Type B pancreatic cell (in vitro differentiated cells): Measurements from ENCODE around the gene ADGRL3. TPM values are rescaled to one million over a fixed set of nuclear protein-coding genes. Genes with fewer than 3 reads are reported as not detected.

ENCODE experiments used
- DNase-seq: peaks from one replicate; pipeline ENCODE4 v3.0.0; 2021; ENCODE audit warnings: mixed read lengths; ENCODE audit not compliant: unreplicated experiment; ENCODE audit errors: extremely low spot score
- H3K27ac Mint-ChIP-seq: 2 replicates; pipeline ENCODE4 v1.8.0; 2021; ENCODE audit warnings: mild to moderate bottlenecking, mixed read lengths
- H3K27me3 Mint-ChIP-seq: 2 replicates; pipeline ENCODE4 v1.8.0; 2021; ENCODE audit warnings: mixed read lengths
- H3K36me3 Mint-ChIP-seq: 2 replicates; pipeline ENCODE4 v1.8.0; 2021; ENCODE audit warnings: mixed read lengths
- H3K4me1 Mint-ChIP-seq: one replicate; pipeline ENCODE4 v1.8.0; 2021; ENCODE audit warnings: mixed read lengths; ENCODE audit not compliant: unreplicated experiment
- H3K4me3 Mint-ChIP-seq: 2 replicates; pipeline ENCODE4 v1.8.0; 2021; ENCODE audit warnings: mild to moderate bottlenecking, mixed read lengths
- H3K9me3 Mint-ChIP-seq: 2 replicates; pipeline ENCODE4 v1.8.0; 2021; ENCODE audit warnings: mixed read lengths
- total RNA-seq: library from RNA; stranded (reverse); gene quantifications from 2 replicates; pipeline ENCODE4 v1.2.1, GENCODE V29; 2021; ENCODE audit warnings: low replicate concordance
- TF ChIP-seq, protein P1 (sequence below): fragments of 200-600 bp; sonication (generic); conservative IDR thresholded peaks from 2 replicates; pipeline ENCODE4 v1.5.0; 2021; ENCODE audit warnings: antibody characterized with exemption, mild to moderate bottlenecking

Gene ADGRL3
- total RNA-seq, 1 donor from 2014 or later = 53.5 TPM

DNA sequence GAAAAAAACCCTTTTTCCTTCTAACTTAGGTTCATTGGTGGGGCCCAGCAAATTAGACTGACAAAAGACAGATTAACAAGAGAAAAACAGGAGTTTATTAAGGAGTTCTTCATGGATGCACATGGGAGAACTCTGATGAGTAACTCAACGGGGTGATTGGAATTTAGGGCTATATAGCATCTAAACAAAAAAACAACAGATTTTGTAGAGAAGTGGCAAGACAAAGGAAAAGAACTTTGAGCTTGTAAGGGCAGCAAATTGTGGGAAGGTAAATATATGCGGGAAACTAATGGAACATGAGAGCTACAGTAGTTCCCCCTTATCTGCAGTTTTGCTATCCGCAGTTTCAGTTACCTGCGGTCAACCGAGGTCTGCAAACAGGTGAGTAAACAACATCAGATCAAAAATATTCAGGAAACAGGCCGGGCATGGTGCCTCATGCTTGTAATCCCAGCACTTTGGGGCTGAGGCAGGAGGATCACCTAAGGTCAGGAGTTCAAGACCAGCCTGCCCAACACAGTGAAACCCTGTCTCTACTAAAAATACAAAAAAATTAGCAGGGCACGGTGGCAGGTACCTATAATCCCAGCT, 573.6 kb downstream of the ADGRL3 start:
- Mint-ChIP-seq H3K4me1 (peaks cover 29% of the 10 kb centered on the region), H3K4me3 (no peak overlapping the region), H3K36me3 (peaks cover 4% of the 10 kb centered on the region), H3K27me3 (no peaks in the 10 kb centered on the region), H3K9me3 (peaks cover 10% of the 10 kb centered on the region), H3K27ac (no peak overlapping the region)
- DNase-seq = no peak
- TF ChIP-seq, protein P1, sequence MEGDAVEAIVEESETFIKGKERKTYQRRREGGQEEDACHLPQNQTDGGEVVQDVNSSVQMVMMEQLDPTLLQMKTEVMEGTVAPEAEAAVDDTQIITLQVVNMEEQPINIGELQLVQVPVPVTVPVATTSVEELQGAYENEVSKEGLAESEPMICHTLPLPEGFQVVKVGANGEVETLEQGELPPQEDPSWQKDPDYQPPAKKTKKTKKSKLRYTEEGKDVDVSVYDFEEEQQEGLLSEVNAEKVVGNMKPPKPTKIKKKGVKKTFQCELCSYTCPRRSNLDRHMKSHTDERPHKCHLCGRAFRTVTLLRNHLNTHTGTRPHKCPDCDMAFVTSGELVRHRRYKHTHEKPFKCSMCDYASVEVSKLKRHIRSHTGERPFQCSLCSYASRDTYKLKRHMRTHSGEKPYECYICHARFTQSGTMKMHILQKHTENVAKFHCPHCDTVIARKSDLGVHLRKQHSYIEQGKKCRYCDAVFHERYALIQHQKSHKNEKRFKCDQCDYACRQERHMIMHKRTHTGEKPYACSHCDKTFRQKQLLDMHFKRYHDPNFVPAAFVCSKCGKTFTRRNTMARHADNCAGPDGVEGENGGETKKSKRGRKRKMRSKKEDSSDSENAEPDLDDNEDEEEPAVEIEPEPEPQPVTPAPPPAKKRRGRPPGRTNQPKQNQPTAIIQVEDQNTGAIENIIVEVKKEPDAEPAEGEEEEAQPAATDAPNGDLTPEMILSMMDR = no peak

DNA sequence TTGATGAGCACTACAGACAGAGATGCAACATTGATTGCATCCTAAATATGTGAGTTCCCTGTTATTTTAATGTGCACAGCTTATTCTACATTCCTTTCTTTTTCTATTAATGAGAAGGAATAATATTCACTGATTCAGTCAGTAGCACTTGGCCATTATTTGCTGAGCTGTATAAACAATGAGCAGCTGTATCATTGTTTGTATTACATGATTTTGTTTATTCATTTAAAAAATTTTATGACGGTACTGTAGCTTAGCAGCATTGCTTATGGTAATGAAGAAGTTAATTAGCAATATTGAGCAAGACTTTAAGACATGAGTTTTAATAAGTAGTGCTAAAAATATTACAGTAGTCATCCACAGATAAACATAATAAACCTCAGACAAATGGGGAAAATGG, 582.0 kb downstream of the ADGRL3 start:
- no peaks in the 10 kb centered on the region for H3K36me3 Mint-ChIP-seq
- H3K4me3 Mint-ChIP-seq = no peak overlapping the region
- peaks cover 3% of the 10 kb centered on the region for H3K9me3 Mint-ChIP-seq
- DNase-seq = no peak
- TF ChIP-seq, protein P1 = no peak
- H3K27me3 Mint-ChIP-seq = no peaks in the 10 kb centered on the region
- no peak overlapping the region for H3K27ac Mint-ChIP-seq
- no peaks in the 10 kb centered on the region for H3K4me1 Mint-ChIP-seq

DNA sequence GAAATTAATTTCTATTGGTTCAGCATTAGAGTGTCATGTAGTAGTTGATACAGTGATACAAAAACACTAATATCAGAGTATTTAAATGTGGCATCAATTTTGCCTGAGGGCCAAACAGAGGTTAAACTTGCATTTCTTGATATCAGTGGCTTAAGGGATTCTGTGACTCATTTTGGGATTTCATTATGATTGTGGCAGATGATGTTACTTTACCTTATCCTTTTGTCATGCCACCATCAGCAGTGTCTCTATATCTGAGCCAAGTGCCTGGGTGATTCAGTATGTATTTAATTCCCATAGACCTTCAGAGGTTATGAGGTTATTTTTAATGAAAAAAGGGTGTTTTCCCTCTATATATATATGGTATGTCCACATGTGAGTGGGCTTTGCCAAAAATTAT, 582.9 kb downstream of the ADGRL3 start:
- TF ChIP-seq, protein P1 = no peak
- no peaks in the 10 kb centered on the region for H3K27me3 Mint-ChIP-seq
- no peak overlapping the region for H3K4me3 Mint-ChIP-seq
- DNase-seq = no peak
- no peaks in the 10 kb centered on the region for H3K4me1 Mint-ChIP-seq
- no peak overlapping the region for H3K27ac Mint-ChIP-seq
- peaks cover 3% of the 10 kb centered on the region for H3K9me3 Mint-ChIP-seq
- H3K36me3 Mint-ChIP-seq = no peaks in the 10 kb centered on the region

- no peaks in the 10 kb centered on the region for H3K4me1 Mint-ChIP-seq
- DNase-seq = no peak
- TF ChIP-seq, protein P1 = no peak
- no peak overlapping the region for H3K4me3 Mint-ChIP-seq
- peaks cover 3% of the 10 kb centered on the region for H3K36me3 Mint-ChIP-seq
- H3K27me3 Mint-ChIP-seq = no peaks in the 10 kb centered on the region
- no peak overlapping the region for H3K27ac Mint-ChIP-seq
- peaks cover 7% of the 10 kb centered on the region for H3K9me3 Mint-ChIP-seq
Measured at GRCh38 chr4:61785761-61786160, 585.6 kb downstream of the ADGRL3 start.

DNA sequence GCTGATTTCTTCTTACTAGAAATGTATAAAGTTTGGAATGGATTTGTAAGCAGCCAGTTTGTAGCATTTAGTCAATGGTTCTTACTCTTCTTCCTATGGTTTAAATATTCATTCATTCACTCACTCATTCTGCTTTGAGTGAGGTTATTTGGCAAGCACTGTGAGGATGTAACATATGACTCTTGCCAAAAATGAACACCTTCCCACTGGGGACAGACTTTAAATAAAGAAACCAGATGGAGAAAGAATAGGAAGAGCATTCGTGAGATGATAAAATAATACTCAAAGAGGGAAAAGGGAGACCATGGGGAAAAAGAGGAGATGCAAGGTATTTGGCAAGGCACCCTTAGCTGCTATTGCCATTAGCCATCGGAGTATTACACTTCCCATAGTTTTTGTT, 586.1 kb downstream of the ADGRL3 start:
- TF ChIP-seq, protein P1 = no peak

DNA sequence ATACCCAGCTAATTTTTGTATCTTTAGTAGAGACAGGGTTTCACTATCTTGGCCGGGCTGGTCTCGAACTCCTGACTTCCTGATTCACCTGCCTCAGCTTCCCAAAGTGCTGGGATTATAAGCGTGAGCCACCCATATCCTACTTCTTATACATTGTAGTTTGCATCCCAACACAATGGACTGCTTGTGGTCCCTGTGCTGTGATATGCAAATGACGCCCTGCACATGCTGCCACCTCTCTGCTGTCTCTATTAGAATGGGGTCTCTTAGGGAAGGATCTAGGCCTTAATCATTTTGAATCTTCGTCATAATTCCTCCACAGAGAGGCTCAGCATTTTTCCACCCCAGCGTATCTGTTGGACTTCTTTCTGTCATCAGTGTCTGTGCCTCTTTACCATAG, 595.9 kb downstream of the ADGRL3 start:
- H3K9me3 Mint-ChIP-seq = peaks cover 8% of the 10 kb centered on the region
- no peak overlapping the region for H3K4me3 Mint-ChIP-seq
- TF ChIP-seq, protein P1 = no peak
- peaks cover 3% of the 10 kb centered on the region for H3K36me3 Mint-ChIP-seq
- no peaks in the 10 kb centered on the region for H3K27me3 Mint-ChIP-seq
- no peak for DNase-seq
- H3K27ac Mint-ChIP-seq = no peak overlapping the region
- no peaks in the 10 kb centered on the region for H3K4me1 Mint-ChIP-seq

More for the DNA sequence above, 586.1 kb downstream of the ADGRL3 start:
- H3K4me1 Mint-ChIP-seq = no peaks in the 10 kb centered on the region
- H3K27ac Mint-ChIP-seq = no peak overlapping the region
- peaks cover 4% of the 10 kb centered on the region for H3K36me3 Mint-ChIP-seq
- DNase-seq = no peak
- no peak overlapping the region for H3K4me3 Mint-ChIP-seq
- H3K27me3 Mint-ChIP-seq = no peaks in the 10 kb centered on the region
- H3K9me3 Mint-ChIP-seq = peaks cover 9% of the 10 kb centered on the region
